Neural cell (in vitro differentiated cells): Measurements from ENCODE around the gene GIPC2.

Experiments used
- CTCF ChIP-seq: fragments of 450-650 bp; IDR thresholded peaks from 2 replicates; pipeline ENCODE4 v1.5.1; 2014; ENCODE audit warnings: antibody characterized with exemption, mild to moderate bottlenecking, moderate library complexity; ENCODE audit not compliant: poor library complexity, severe bottlenecking
- EZH2 ChIP-seq: fragments of 200-600, 300-800 bp; shearing (Covaris generic), sonication (generic); IDR thresholded peaks from 2 replicates; pipeline ENCODE4 v1.6.1; 2014; ENCODE audit warnings: antibody characterized with exemption, low read length, borderline replicate concordance, mild to moderate bottlenecking; ENCODE audit not compliant: insufficient read depth, poor library complexity, severe bottlenecking
- POLR2AphosphoS5 ChIP-seq: IDR thresholded peaks from 2 replicates; pipeline ENCODE4 v1.6.1; 2012
- RAD21 ChIP-seq: fragments of 450-650 bp; conservative IDR thresholded peaks from 2 replicates; pipeline ENCODE4 v1.6.1; 2014; ENCODE audit warnings: antibody characterized with exemption, mild to moderate bottlenecking, moderate library complexity

GRCh38 chr1:78009276-78009675 lies 36.5 kb upstream of the GIPC2 start:
- TF ChIP-seq CTCF, result no peak
- no peak for TF ChIP-seq RAD21
- no peak for TF ChIP-seq EZH2
- TF ChIP-seq POLR2AphosphoS5, result no peak
